HL-60 (cell line): ENCODE results near the gene A2ML1.
"Not testable (repeated sequence)": the region's sequence is repeated elsewhere in the genome, so short reads cannot be mapped to it uniquely, and the experiment has no call there.

Experiments used
- CTCF ChIP-seq: IDR thresholded peaks from one replicate; pipeline ENCODE4 v1.5.1; 2011; ENCODE audit warnings: low read length, control low read depth, inconsistent platforms; ENCODE audit not compliant: insufficient read depth
- GABPA ChIP-seq: IDR thresholded peaks from 2 replicates; pipeline ENCODE4 v1.6.1; 2012; ENCODE audit warnings: low read depth
- POLR2AphosphoS5 ChIP-seq: IDR thresholded peaks from 2 replicates; pipeline ENCODE4 v1.6.1; 2012; ENCODE audit warnings: low read depth
- REST ChIP-seq: IDR thresholded peaks from 2 replicates; pipeline ENCODE4 v1.6.1; 2012; ENCODE audit warnings: low read depth; ENCODE audit not compliant: insufficient replicate concordance
- SPI1 ChIP-seq: IDR thresholded peaks from 2 replicates; pipeline ENCODE4 v1.6.1; 2012; ENCODE audit warnings: low read depth, mild to moderate bottlenecking, borderline replicate concordance

- not testable (repeated sequence) for TF ChIP-seq CTCF, POLR2AphosphoS5, REST, GABPA, SPI1
These were observed 33.7 kb upstream of the A2ML1 start for GRCh38 chr12:8788706-8789105.
